GM12878 (cell line): Measurements from ENCODE around the gene ATG10. TPM values are rescaled to one million over a fixed set of nuclear protein-coding genes. Genes with fewer than 3 reads are reported as not detected.

ENCODE experiments used
- CHD4 ChIP-seq: fragments of 200-600 bp; sonication (generic); IDR thresholded peaks from 2 replicates; pipeline ENCODE4 v1.6.1; 2016; ENCODE audit warnings: mild to moderate bottlenecking
- CREB1 ChIP-seq: IDR thresholded peaks from 2 replicates; pipeline ENCODE4 v1.6.1; 2012; ENCODE audit warnings: low read depth, mild to moderate bottlenecking, inconsistent platforms
- EED ChIP-seq: sonication (generic); IDR thresholded peaks from 2 replicates; pipeline ENCODE4 v1.6.1; 2016; ENCODE audit warnings: antibody characterized with exemption, low read depth
- GATAD2B ChIP-seq: fragments of 450-650 bp; conservative IDR thresholded peaks from 2 replicates; pipeline ENCODE4 v1.6.1; 2017; ENCODE audit warnings: low read depth, mild to moderate bottlenecking, moderate library complexity
- HDGF ChIP-seq: fragments of 450-650 bp; IDR thresholded peaks from 2 replicates; pipeline ENCODE4 v1.6.1; 2016; ENCODE audit warnings: antibody characterized with exemption
- IKZF1 ChIP-seq: fragments of 450-650 bp; conservative IDR thresholded peaks from 2 replicates; pipeline ENCODE4 v1.6.1; 2017; ENCODE audit warnings: antibody characterized with exemption, mild to moderate bottlenecking
- IRF4 ChIP-seq: IDR thresholded peaks from 2 replicates; pipeline ENCODE4 v1.6.1; 2011; ENCODE audit warnings: low read depth, low read length
- KAT2A ChIP-seq: conservative IDR thresholded peaks from 2 replicates; pipeline ENCODE4 v1.6.1; 2011; ENCODE audit warnings: low read depth, low read length; ENCODE audit not compliant: control insufficient read depth
- LARP7 ChIP-seq: fragments of 450-650 bp; IDR thresholded peaks from 2 replicates; pipeline ENCODE4 v1.6.1; 2017; ENCODE audit warnings: mild to moderate bottlenecking
- MYB ChIP-seq: fragments of 150-350 bp; IDR thresholded peaks from 2 replicates; pipeline ENCODE4 v1.6.1; 2014; ENCODE audit warnings: mild to moderate bottlenecking, low read depth, low read length, borderline replicate concordance
- NR2C1 ChIP-seq: fragments of 450-650 bp; IDR thresholded peaks from 2 replicates; pipeline ENCODE4 v1.6.1; 2017; ENCODE audit warnings: antibody characterized with exemption, mild to moderate bottlenecking, moderate library complexity
- PAX5 ChIP-seq: IDR thresholded peaks from 2 replicates; pipeline ENCODE4 v1.6.1; 2011; ENCODE audit warnings: low read depth, low read length, borderline replicate concordance
- POLR2A ChIP-seq: IDR thresholded peaks from 2 replicates; pipeline ENCODE4 v1.6.1; 2011; ENCODE audit warnings: low read depth, mild to moderate bottlenecking, low read length
- POLR2AphosphoS5 ChIP-seq: IDR thresholded peaks from 2 replicates; pipeline ENCODE4 v1.6.1; 2011; ENCODE audit warnings: mild to moderate bottlenecking, low read length, inconsistent platforms
- RUNX3 ChIP-seq: IDR thresholded peaks from 2 replicates; pipeline ENCODE4 v1.6.1; 2012; ENCODE audit warnings: low read length, inconsistent platforms
- SMARCA5 ChIP-seq: fragments of 450-650 bp; IDR thresholded peaks from 2 replicates; pipeline ENCODE4 v1.6.1; 2017; ENCODE audit warnings: mild to moderate bottlenecking
- SRF ChIP-seq, 2 experiments: IDR thresholded peaks; 2 replicates each; pipeline ENCODE4 v1.6.1; 2011; ENCODE audit warnings: low read depth in 2 of 2, low read length in 2 of 2, mild to moderate bottlenecking in 1 of 2, moderate library complexity in 1 of 2
- ZNF207 ChIP-seq: fragments of 450-650 bp; IDR thresholded peaks from 2 replicates; pipeline ENCODE4 v1.6.1; 2014; ENCODE audit warnings: antibody characterized with exemption, mild to moderate bottlenecking, borderline replicate concordance
- ZNF384 ChIP-seq: IDR thresholded peaks from 2 replicates; pipeline ENCODE4 v1.6.1; 2012; ENCODE audit warnings: low read depth, mild to moderate bottlenecking, low read length, improper control_type of control experiment, borderline replicate concordance
- polyA plus RNA-seq, 11 experiments: library from polyadenylated mRNA; depleted of rRNA in 4 of 11; unstranded in 6 of 11; stranded (reverse) in 5 of 11; fragments of >200 nt; fragmentation: Nextera tagmentation in 4 of 11; fragmentation: Illumina TruSeq in 1 of 11; extraction: Ambion mirVana in 4 of 11; extraction: Trizol in 1 of 11; gene quantifications; 1 replicate in 1 of 11; 2 replicates in 10 of 11; pipeline versions ENCODE4 v1.2.1 to v1.2.3, GENCODE V29; 2011 to 2016; ENCODE audit warnings: inconsistent platforms in 2 of 11, missing spikeins in 2 of 11, low read depth in 1 of 11
- total RNA-seq, 4 experiments: library from RNA; depleted of rRNA in 3 of 4; stranded (reverse); fragments of >200 nt in 3 of 4; fragmentation: Illumina TruSeq in 1 of 4; extraction: Trizol in 1 of 4; gene quantifications; 2 replicates each; pipeline versions ENCODE4 v1.2.1 to v1.2.3, GENCODE V29; 2013 to 2021
- TF ChIP-seq, protein P1 (sequence below): fragments of 450-650 bp; IDR thresholded peaks from 2 replicates; pipeline ENCODE4 v1.6.1; 2017; ENCODE audit warnings: mild to moderate bottlenecking
- TF ChIP-seq, protein P2 (sequence below): fragments of 450-650 bp; IDR thresholded peaks from 2 replicates; pipeline ENCODE4 v1.6.1; 2016; ENCODE audit warnings: mild to moderate bottlenecking
- TF ChIP-seq, protein P3 (sequence below): IDR thresholded peaks from 2 replicates; pipeline ENCODE4 v1.6.1; 2011; ENCODE audit warnings: low read depth, low read length, improper control_type of control experiment, borderline replicate concordance
- TF ChIP-seq, protein P4 (sequence below): fragments of 450-650 bp; IDR thresholded peaks from 2 replicates; pipeline ENCODE4 v1.6.1; 2017; ENCODE audit warnings: mild to moderate bottlenecking, moderate library complexity

ATG10 gene
- total and polyA plus RNA-seq, 10 of the 15 experiments (the other 5 are each of a cell fraction or from before 2014, with no cell fraction given) = 3.8 to 14.4 (median 6.5) TPM

DNA sequence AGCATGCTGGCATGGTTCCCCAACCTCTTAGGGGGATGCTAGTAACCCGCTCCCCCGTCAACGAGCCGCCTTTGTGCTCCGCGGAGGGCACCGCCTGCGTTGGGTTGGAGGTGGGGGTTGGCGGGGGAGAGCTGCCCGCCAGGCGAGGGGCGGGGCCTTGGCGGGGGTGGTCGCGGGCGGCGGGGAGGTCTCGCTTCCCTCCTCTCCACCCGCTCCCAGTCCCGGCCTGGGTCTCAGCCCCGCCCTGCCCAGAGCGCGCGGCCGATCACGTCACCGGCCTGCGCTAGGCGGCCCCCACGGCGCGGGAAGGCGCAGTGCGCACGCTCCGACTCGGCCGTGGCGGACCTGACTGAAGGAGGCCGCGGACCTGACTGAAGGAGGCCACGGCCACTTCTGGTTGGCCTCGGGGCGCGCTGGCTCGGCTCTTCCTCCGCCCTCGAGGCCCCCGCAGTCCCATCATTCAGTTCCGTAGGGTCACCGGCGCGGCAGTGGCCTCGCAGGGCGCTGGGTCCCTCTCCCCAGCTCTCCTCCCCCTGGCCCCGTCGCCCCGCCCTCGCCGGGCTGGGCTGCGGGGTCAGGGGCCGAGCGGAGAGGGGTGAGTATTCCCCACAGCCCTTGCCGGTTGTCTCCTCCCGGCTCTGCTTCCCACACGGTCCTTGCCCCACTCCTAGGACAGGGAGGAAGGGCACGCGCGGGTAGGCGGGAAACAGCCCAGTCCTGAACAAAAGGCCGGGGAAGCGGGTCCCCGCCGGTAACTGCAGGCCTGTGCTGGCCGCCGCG, at the start of gene ATG10 (continued):
- TF ChIP-seq NR2C1 = peak; percentile 79
- peak; percentile 59; the same call in 1 of the 2 replicates for TF ChIP-seq HDGF
- TF ChIP-seq, protein P1, sequence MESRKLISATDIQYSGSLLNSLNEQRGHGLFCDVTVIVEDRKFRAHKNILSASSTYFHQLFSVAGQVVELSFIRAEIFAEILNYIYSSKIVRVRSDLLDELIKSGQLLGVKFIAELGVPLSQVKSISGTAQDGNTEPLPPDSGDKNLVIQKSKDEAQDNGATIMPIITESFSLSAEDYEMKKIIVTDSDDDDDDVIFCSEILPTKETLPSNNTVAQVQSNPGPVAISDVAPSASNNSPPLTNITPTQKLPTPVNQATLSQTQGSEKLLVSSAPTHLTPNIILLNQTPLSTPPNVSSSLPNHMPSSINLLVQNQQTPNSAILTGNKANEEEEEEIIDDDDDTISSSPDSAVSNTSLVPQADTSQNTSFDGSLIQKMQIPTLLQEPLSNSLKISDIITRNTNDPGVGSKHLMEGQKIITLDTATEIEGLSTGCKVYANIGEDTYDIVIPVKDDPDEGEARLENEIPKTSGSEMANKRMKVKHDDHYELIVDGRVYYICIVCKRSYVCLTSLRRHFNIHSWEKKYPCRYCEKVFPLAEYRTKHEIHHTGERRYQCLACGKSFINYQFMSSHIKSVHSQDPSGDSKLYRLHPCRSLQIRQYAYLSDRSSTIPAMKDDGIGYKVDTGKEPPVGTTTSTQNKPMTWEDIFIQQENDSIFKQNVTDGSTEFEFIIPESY = no peak
- TF ChIP-seq CHD4 = no peak
- TF ChIP-seq CREB1 = peak; percentile 91
- peak; percentile 4; the same call in 1 of the 2 replicates for TF ChIP-seq RUNX3
- no peak for TF ChIP-seq SRF (IDR thresholded peaks at IDR 0.05; ENCODE audit: low read depth in 2 of 2, low read length in 2 of 2)
- TF ChIP-seq GATAD2B = peak; percentile 85; the same call in 1 of the 2 replicates
- TF ChIP-seq, protein P2, sequence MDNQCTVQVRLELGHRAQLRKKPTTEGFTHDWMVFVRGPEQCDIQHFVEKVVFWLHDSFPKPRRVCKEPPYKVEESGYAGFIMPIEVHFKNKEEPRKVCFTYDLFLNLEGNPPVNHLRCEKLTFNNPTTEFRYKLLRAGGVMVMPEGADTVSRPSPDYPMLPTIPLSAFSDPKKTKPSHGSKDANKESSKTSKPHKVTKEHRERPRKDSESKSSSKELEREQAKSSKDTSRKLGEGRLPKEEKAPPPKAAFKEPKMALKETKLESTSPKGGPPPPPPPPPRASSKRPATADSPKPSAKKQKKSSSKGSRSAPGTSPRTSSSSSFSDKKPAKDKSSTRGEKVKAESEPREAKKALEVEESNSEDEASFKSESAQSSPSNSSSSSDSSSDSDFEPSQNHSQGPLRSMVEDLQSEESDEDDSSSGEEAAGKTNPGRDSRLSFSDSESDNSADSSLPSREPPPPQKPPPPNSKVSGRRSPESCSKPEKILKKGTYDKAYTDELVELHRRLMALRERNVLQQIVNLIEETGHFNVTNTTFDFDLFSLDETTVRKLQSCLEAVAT = no peak
- TF ChIP-seq, protein P3, sequence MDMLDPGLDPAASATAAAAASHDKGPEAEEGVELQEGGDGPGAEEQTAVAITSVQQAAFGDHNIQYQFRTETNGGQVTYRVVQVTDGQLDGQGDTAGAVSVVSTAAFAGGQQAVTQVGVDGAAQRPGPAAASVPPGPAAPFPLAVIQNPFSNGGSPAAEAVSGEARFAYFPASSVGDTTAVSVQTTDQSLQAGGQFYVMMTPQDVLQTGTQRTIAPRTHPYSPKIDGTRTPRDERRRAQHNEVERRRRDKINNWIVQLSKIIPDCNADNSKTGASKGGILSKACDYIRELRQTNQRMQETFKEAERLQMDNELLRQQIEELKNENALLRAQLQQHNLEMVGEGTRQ = no peak
- no peak for TF ChIP-seq MYB
- TF ChIP-seq KAT2A = no peak
- TF ChIP-seq EED = peak; percentile 60
- peak; percentile 98 for TF ChIP-seq POLR2A
- TF ChIP-seq POLR2AphosphoS5 = peak; percentile 90
- peak; percentile 74 for TF ChIP-seq IKZF1
- TF ChIP-seq, protein P4, sequence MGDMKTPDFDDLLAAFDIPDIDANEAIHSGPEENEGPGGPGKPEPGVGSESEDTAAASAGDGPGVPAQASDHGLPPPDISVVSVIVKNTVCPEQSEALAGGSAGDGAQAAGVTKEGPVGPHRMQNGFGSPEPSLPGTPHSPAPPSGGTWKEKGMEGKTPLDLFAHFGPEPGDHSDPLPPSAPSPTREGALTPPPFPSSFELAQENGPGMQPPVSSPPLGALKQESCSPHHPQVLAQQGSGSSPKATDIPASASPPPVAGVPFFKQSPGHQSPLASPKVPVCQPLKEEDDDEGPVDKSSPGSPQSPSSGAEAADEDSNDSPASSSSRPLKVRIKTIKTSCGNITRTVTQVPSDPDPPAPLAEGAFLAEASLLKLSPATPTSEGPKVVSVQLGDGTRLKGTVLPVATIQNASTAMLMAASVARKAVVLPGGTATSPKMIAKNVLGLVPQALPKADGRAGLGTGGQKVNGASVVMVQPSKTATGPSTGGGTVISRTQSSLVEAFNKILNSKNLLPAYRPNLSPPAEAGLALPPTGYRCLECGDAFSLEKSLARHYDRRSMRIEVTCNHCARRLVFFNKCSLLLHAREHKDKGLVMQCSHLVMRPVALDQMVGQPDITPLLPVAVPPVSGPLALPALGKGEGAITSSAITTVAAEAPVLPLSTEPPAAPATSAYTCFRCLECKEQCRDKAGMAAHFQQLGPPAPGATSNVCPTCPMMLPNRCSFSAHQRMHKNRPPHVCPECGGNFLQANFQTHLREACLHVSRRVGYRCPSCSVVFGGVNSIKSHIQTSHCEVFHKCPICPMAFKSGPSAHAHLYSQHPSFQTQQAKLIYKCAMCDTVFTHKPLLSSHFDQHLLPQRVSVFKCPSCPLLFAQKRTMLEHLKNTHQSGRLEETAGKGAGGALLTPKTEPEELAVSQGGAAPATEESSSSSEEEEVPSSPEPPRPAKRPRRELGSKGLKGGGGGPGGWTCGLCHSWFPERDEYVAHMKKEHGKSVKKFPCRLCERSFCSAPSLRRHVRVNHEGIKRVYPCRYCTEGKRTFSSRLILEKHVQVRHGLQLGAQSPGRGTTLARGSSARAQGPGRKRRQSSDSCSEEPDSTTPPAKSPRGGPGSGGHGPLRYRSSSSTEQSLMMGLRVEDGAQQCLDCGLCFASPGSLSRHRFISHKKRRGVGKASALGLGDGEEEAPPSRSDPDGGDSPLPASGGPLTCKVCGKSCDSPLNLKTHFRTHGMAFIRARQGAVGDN = peak; percentile 81
- TF ChIP-seq PAX5 = peak; percentile 36; the same call in 1 of the 2 replicates
- 0 out of 2 replicates have a peak, but pooled peaks have one; percentile 1 for TF ChIP-seq ZNF384
- peak; percentile 95 for TF ChIP-seq LARP7
- TF ChIP-seq SMARCA5 = 0 out of 2 replicates have a peak, but pooled peaks have one; percentile 21
- TF ChIP-seq ZNF207 = 0 out of 2 replicates have a peak, but pooled peaks have one; percentile 62
- TF ChIP-seq IRF4 = no peak
